Adrenal gland (tissue), 5 donors: ENCODE measurements around the gene PARP12.

ENCODE experiments used
- POLR2A ChIP-seq, 2 donors: fragments of 450-650 bp; IDR thresholded peaks; one replicate each; pipeline ENCODE4 v1.6.1; 2017; ENCODE audit warnings: antibody characterized with exemption in 2 of 2, mild to moderate bottlenecking in 2 of 2, moderate library complexity in 1 of 2
- TF ChIP-seq, protein P1 (sequence below), 6 experiments: fragments of 450-650 bp in 4 of 6; fragments of 200-600 bp in 2 of 6; sonication (generic) in 1 of 6; IDR thresholded peaks; 1 replicate in 5 of 6; 2 replicates in 1 of 6; pipeline versions ENCODE4 v1.5.1 to v1.8.0; 2016 to 2021; ENCODE audit warnings: antibody characterized with exemption in 6 of 6, mild to moderate bottlenecking in 2 of 6, moderate library complexity in 1 of 6
- donor health status: DM: no; HTN: no; CAD: no.

DNA sequence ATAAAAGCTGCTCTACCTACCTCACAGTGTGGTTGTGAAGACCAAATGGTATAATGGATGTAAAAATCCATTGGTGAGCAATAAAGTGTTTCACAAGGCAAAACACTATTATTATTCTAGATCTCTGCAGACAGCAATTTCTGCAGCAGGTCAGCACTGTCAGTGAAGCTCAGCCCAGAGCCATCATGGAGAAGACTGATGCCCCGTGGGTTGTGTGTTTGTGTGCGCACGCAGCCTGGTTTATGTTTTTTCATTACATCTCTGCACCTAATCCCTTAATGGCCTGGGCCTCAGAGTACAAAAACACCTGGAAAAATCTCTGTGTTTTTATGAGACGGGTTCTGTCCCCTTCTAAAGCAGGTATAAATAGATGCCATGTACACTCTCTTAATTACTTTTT lies 64.2 kb downstream of the PARP12 start:
- TF ChIP-seq, protein P1, sequence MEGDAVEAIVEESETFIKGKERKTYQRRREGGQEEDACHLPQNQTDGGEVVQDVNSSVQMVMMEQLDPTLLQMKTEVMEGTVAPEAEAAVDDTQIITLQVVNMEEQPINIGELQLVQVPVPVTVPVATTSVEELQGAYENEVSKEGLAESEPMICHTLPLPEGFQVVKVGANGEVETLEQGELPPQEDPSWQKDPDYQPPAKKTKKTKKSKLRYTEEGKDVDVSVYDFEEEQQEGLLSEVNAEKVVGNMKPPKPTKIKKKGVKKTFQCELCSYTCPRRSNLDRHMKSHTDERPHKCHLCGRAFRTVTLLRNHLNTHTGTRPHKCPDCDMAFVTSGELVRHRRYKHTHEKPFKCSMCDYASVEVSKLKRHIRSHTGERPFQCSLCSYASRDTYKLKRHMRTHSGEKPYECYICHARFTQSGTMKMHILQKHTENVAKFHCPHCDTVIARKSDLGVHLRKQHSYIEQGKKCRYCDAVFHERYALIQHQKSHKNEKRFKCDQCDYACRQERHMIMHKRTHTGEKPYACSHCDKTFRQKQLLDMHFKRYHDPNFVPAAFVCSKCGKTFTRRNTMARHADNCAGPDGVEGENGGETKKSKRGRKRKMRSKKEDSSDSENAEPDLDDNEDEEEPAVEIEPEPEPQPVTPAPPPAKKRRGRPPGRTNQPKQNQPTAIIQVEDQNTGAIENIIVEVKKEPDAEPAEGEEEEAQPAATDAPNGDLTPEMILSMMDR (IDR thresholded peaks at IDR 0.05): no peak
- no peak for TF ChIP-seq POLR2A (IDR thresholded peaks at IDR 0.05)
